ENCODE data around the gene NDUFA11. TPM values are rescaled to one million over a fixed set of nuclear protein-coding genes. Genes with fewer than 3 reads are reported as not detected.

NDUFA11 gene
- total RNA-seq, 1 donor = 265 TPM

GRCh38 chr19:5893296-5893903 lies 10.2 kb downstream of the NDUFA11 start:
- peaks cover 4% of the 10 kb centered on the region for H3K4me1 ChIP-seq (ENCODE audit: insufficient read depth, low read length)
- peaks cover 24% of the 10 kb centered on the region for H3K27me3 ChIP-seq (ENCODE audit: insufficient read depth, low read length)
- H3K27ac ChIP-seq (ENCODE audit: low read depth, low read length) = no peak overlapping the region
- no peak for TF ChIP-seq CTCF (IDR thresholded peaks at IDR 0.05; ENCODE audit: extremely low read depth, low read depth, low read length)
- H3K4me2 ChIP-seq (ENCODE audit: insufficient read depth, low read length) = no peak overlapping the region
- DNase-seq (ENCODE audit: insufficient read length, low spot score, missing footprints) = peak; percentile 57
- H4K20me1 ChIP-seq (ENCODE audit: insufficient read depth, low read length) = peaks cover 32% of the 10 kb centered on the region
- no peak overlapping the region for H3K4me3 ChIP-seq (ENCODE audit: insufficient read depth, low read length)
- no peaks in the 10 kb centered on the region for H3K9me3 ChIP-seq (ENCODE audit: low read depth, low read length)
- H3K36me3 ChIP-seq (ENCODE audit: insufficient read depth, low read length) = peaks cover 4% of the 10 kb centered on the region
- no peak overlapping the region for H2AFZ ChIP-seq (ENCODE audit: low read length)
- H3K79me2 ChIP-seq (ENCODE audit: insufficient read depth, low read length) = peaks cover 14% of the 10 kb centered on the region

GRCh38 chr19:5892772-5893275 lies 10.8 kb downstream of the NDUFA11 start:
- DNase-seq (ENCODE audit: insufficient read length, low spot score, missing footprints) = peak; percentile 46

GRCh38 chr19:5891938-5892771 lies 11.4 kb downstream of the NDUFA11 start:
- H3K27me3 ChIP-seq (ENCODE audit: insufficient read depth, low read length) = peaks cover 24% of the 10 kb centered on the region
- no peak overlapping the region for H3K27ac ChIP-seq (ENCODE audit: low read depth, low read length)
- H3K4me1 ChIP-seq (ENCODE audit: insufficient read depth, low read length) = peaks cover 4% of the 10 kb centered on the region
- H2AFZ ChIP-seq (ENCODE audit: low read length) = no peak overlapping the region
- H3K36me3 ChIP-seq (ENCODE audit: insufficient read depth, low read length) = peaks cover 4% of the 10 kb centered on the region
- peak; percentile 62 for TF ChIP-seq CTCF (IDR thresholded peaks at IDR 0.05; ENCODE audit: extremely low read depth, low read depth, low read length)
- peaks cover 22% of the 10 kb centered on the region for H4K20me1 ChIP-seq (ENCODE audit: insufficient read depth, low read length)
- peak; percentile 94 for DNase-seq (ENCODE audit: insufficient read length, low spot score, missing footprints)
- H3K9me3 ChIP-seq (ENCODE audit: low read depth, low read length) = no peaks in the 10 kb centered on the region
- H3K4me3 ChIP-seq (ENCODE audit: insufficient read depth, low read length) = no peak overlapping the region
- H3K4me2 ChIP-seq (ENCODE audit: insufficient read depth, low read length) = no peak overlapping the region
- peaks cover 2% of the 10 kb centered on the region for H3K79me2 ChIP-seq (ENCODE audit: insufficient read depth, low read length)

More at GRCh38 chr19:5892772-5893275, 10.8 kb downstream of the NDUFA11 start:
- Histone ChIP-seq H3K4me2 (ENCODE audit: insufficient read depth, low read length) (no peak overlapping the region), H3K36me3 (ENCODE audit: insufficient read depth, low read length) (peaks cover 4% of the 10 kb centered on the region), H3K4me1 (ENCODE audit: insufficient read depth, low read length) (peaks cover 4% of the 10 kb centered on the region), H3K79me2 (ENCODE audit: insufficient read depth, low read length) (peaks cover 9% of the 10 kb centered on the region), H3K4me3 (ENCODE audit: insufficient read depth, low read length) (no peak overlapping the region), H3K27me3 (ENCODE audit: insufficient read depth, low read length) (peaks cover 24% of the 10 kb centered on the region), H2AFZ (ENCODE audit: low read length) (no peak overlapping the region), H3K9me3 (ENCODE audit: low read depth, low read length) (no peaks in the 10 kb centered on the region), H3K27ac (ENCODE audit: low read depth, low read length) (no peak overlapping the region), H4K20me1 (ENCODE audit: insufficient read depth, low read length) (peaks cover 27% of the 10 kb centered on the region)
- no peak for TF ChIP-seq CTCF (IDR thresholded peaks at IDR 0.05; ENCODE audit: extremely low read depth, low read depth, low read length)

- Histone ChIP-seq H2AFZ (ENCODE audit: low read length) (no peak overlapping the region), H4K20me1 (ENCODE audit: insufficient read depth, low read length) (peaks cover 16% of the 10 kb centered on the region), H3K4me3 (ENCODE audit: insufficient read depth, low read length) (no peak overlapping the region), H3K79me2 (ENCODE audit: insufficient read depth, low read length) (no peaks in the 10 kb centered on the region), H3K9me3 (ENCODE audit: low read depth, low read length) (no peaks in the 10 kb centered on the region), H3K36me3 (ENCODE audit: insufficient read depth, low read length) (peaks cover 2% of the 10 kb centered on the region), H3K4me2 (ENCODE audit: insufficient read depth, low read length) (no peak overlapping the region), H3K27me3 (ENCODE audit: insufficient read depth, low read length) (peaks cover 24% of the 10 kb centered on the region), H3K27ac (ENCODE audit: low read depth, low read length) (no peak overlapping the region), H3K4me1 (ENCODE audit: insufficient read depth, low read length) (peaks cover 4% of the 10 kb centered on the region)
- no peak for TF ChIP-seq CTCF (IDR thresholded peaks at IDR 0.05; ENCODE audit: extremely low read depth, low read depth, low read length)
- DNase-seq (ENCODE audit: insufficient read length, low spot score, missing footprints) = peak; percentile 74
Measured at GRCh38 chr19:5891572-5891937, 12.0 kb downstream of the NDUFA11 start.
